Measurements from ENCODE around the gene NCK1.

- TF ChIP-seq GABPA (IDR thresholded peaks at IDR 0.05; ENCODE audit: low read depth) (no peak), CTCF (IDR thresholded peaks at IDR 0.05; ENCODE audit: insufficient read depth, low read length) (no peak)
Observed at GRCh38 chr3:136955813-136956212, 93.8 kb downstream of the NCK1 start.
